SK-N-SH (cell line): Measurements from ENCODE around the gene ASTN2.

Source experiments
- CHD2 ChIP-seq: fragments of 150-350 bp; IDR thresholded peaks from 2 replicates; pipeline ENCODE4 v1.6.1; 2018; ENCODE audit warnings: low read length; ENCODE audit not compliant: partially characterized antibody
- CTCF ChIP-seq: fragments of 200-600 bp; sonication (generic); IDR thresholded peaks from 2 replicates; pipeline ENCODE4 v1.6.1; 2017; ENCODE audit warnings: antibody characterized with exemption, mild to moderate bottlenecking, moderate library complexity
- EZH2phosphoT487 ChIP-seq: fragments of 200-600 bp; sonication (generic); IDR thresholded peaks from 2 replicates; pipeline ENCODE4 v1.6.1; 2017; ENCODE audit warnings: low read depth, mixed run types, mild to moderate bottlenecking, antibody characterized with exemption, moderate library complexity, borderline replicate concordance
- FOXJ3 ChIP-seq: sonication (generic); formaldehyde crosslinking; IDR thresholded peaks from 2 replicates; pipeline ENCODE4 v1.5.1; 2020; ENCODE audit warnings: mild to moderate bottlenecking, missing genetic modification reagents
- JUND ChIP-seq: IDR thresholded peaks from 2 replicates; pipeline ENCODE4 v1.4.0; 2012
- POLR2AphosphoS5 ChIP-seq: IDR thresholded peaks from 2 replicates; pipeline ENCODE4 v1.6.1; 2012; ENCODE audit warnings: low read depth, low read length

- no peak for TF ChIP-seq CHD2
- no peak for TF ChIP-seq JUND
- no peak for TF ChIP-seq EZH2phosphoT487
- TF ChIP-seq FOXJ3, result no peak
- no peak for TF ChIP-seq CTCF
- no peak for TF ChIP-seq POLR2AphosphoS5
Observed at GRCh38 chr9:116448431-116448830, 966.4 kb downstream of the ASTN2 start.
